DMS79 (cell line): ENCODE data around the gene CREB5.
"Not testable (repeated sequence)": the region's sequence is repeated elsewhere in the genome, so short reads cannot be mapped to it uniquely, and the experiment has no call there.

Experiments
- DNase-seq: peaks from one replicate; lab custom pipeline; 2025; lab: John Stamatoyannopoulos, UW

CREB5 gene

GRCh38 chr7:28611399-28611897, 199.1 kb downstream of the CREB5 start:
- not testable (repeated sequence) for DNase-seq

GRCh38 chr7:28613262-28613661, 200.9 kb downstream of the CREB5 start:
- DNase-seq, result no peak

- no peak for DNase-seq
Measured at GRCh38 chr7:28615091-28615490, 202.8 kb downstream of the CREB5 start.

- DNase-seq, result no peak
Measured at GRCh38 chr7:28617308-28617880, 205.1 kb downstream of the CREB5 start.

- DNase-seq, result no peak
Measured at GRCh38 chr7:28618383-28618782, 206.1 kb downstream of the CREB5 start.

GRCh38 chr7:28619256-28619655, 206.9 kb downstream of the CREB5 start:
- DNase-seq, result no peak

- no peak for DNase-seq
Measured at GRCh38 chr7:28621369-28621841, 209.1 kb downstream of the CREB5 start.

- DNase-seq, result no peak
Measured at GRCh38 chr7:28623105-28623730, 210.9 kb downstream of the CREB5 start.

GRCh38 chr7:28623863-28624262, 211.5 kb downstream of the CREB5 start:
- no peak for DNase-seq

- no peak for DNase-seq
Measured at GRCh38 chr7:28625432-28625831, 213.1 kb downstream of the CREB5 start.

- DNase-seq, result no peak
Measured at GRCh38 chr7:28626221-28626620, 213.9 kb downstream of the CREB5 start.

- no peak for DNase-seq
Measured at GRCh38 chr7:28626624-28627262, 214.4 kb downstream of the CREB5 start.

GRCh38 chr7:28627263-28627653, 214.9 kb downstream of the CREB5 start:
- no peak for DNase-seq

GRCh38 chr7:28627896-28628295, 215.6 kb downstream of the CREB5 start:
- DNase-seq, result no peak

GRCh38 chr7:28629216-28629842, 217.0 kb downstream of the CREB5 start:
- no peak for DNase-seq

- no peak for DNase-seq
Measured at GRCh38 chr7:28630350-28630749, 218.0 kb downstream of the CREB5 start.

- DNase-seq, result no peak
Measured at GRCh38 chr7:28631995-28632394, 219.7 kb downstream of the CREB5 start.

- no peak for DNase-seq
Measured at GRCh38 chr7:28638914-28639313, 226.6 kb downstream of the CREB5 start.

GRCh38 chr7:28640001-28640400, 227.7 kb downstream of the CREB5 start:
- no peak for DNase-seq

- no peak for DNase-seq
Measured at GRCh38 chr7:28641752-28642545, 229.6 kb downstream of the CREB5 start.

GRCh38 chr7:28643188-28643569, 230.9 kb downstream of the CREB5 start:
- DNase-seq, result no peak
